Bronchial smooth muscle cell (primary cell): ENCODE measurements around the gene KCNK6. TPM values are rescaled to one million over a fixed set of nuclear protein-coding genes. Genes with fewer than 3 reads are reported as not detected.

Source experiments
- total RNA-seq: library from RNA; depleted of rRNA; stranded (reverse); fragments of >200 nt; gene quantifications from 2 replicates; pipeline ENCODE4 v1.2.1, GENCODE V29; 2014

Gene KCNK6
- 1.9 and 2.0 TPM in 2 replicates for total RNA-seq

GRCh38 chr19:38319421-38320258, at the start of gene KCNK6:
Gene KCNK6, plus strand, starts transcription at chr19:38319845. Its CDS starts 106 bp downstream, at chr19:38319951.

GRCh38 chr19:38303517-38304351, 15.9 kb upstream of the KCNK6 start, which contains the start of gene C19orf33:
Gene C19orf33, plus strand, starts transcription at chr19:38304251. Its CDS starts 11 bp downstream, at chr19:38304262.

GRCh38 chr19:38315657-38316476, 3.8 kb upstream of the KCNK6 start, which contains the start of gene YIF1B:
Gene YIF1B, minus strand, starts transcription at chr19:38315947. Its CDS starts 30 bp downstream, at chr19:38315917.

GRCh38 chr19:38374332-38375097, 54.9 kb downstream of the KCNK6 start, which contains the start of gene PSMD8:
Gene PSMD8, plus strand, starts transcription at chr19:38374571. Its CDS starts 31 bp downstream, at chr19:38374602.

Other genes with a start within 250 kb of the KCNK6 start
- 0.34 and 0.63 TPM in 2 replicates for gene DPF1, start 95.6 kb upstream of the KCNK6 start, total RNA-seq
- gene PPP1R14A, start 63.5 kb upstream of the KCNK6 start, total RNA-seq = 0.16 and 0.17 TPM in 2 replicates
- 1.4 and 2.1 TPM in 2 replicates for gene SPINT2, start 55.3 kb upstream of the KCNK6 start, total RNA-seq
- 1.5 and 8.8 TPM in 2 replicates for gene C19orf33, start 15.6 kb upstream of the KCNK6 start, total RNA-seq
- gene YIF1B, start 3.9 kb upstream of the KCNK6 start, total RNA-seq = 41.0 and 58.3 TPM in 2 replicates
- gene CATSPERG, start 16.0 kb downstream of the KCNK6 start, total RNA-seq = 1.0 and 1.1 TPM in 2 replicates
- 182 and 195 TPM in 2 replicates for gene PSMD8, start 54.7 kb downstream of the KCNK6 start, total RNA-seq
- gene GGN, start 68.2 kb downstream of the KCNK6 start, total RNA-seq = 0.32 and 0.34 TPM in 2 replicates
- 0.69 and 2.0 TPM in 2 replicates for gene SPRED3, start 68.9 kb downstream of the KCNK6 start, total RNA-seq
- gene FAM98C, start 83.2 kb downstream of the KCNK6 start, total RNA-seq = 8.2 and 9.6 TPM in 2 replicates
- 0.34 TPM in 1 of 2 replicates, not detected in the other for gene RASGRP4, start 106.4 kb downstream of the KCNK6 start, total RNA-seq
- under 0.01 TPM in 2 replicates for gene RYR1, start 113.8 kb downstream of the KCNK6 start, total RNA-seq